Measurements from ENCODE around the gene SPON1.
"Not testable (repeated sequence)": the region's sequence is repeated elsewhere in the genome, so short reads cannot be mapped to it uniquely, and the experiment has no call there.

The SPON1 gene

GRCh38 chr11:13983081-13983751 lies 20.7 kb downstream of the SPON1 start:
- no peak for DNase-seq (ENCODE audit: low spot score)

GRCh38 chr11:13984616-13985450 lies 22.3 kb downstream of the SPON1 start:
- DNase-seq (ENCODE audit: low spot score), result peak; percentile 78

- not testable (repeated sequence) for DNase-seq (ENCODE audit: low spot score)
These were observed 24.2 kb downstream of the SPON1 start for GRCh38 chr11:13986695-13987094.

GRCh38 chr11:13992158-13992856 lies 29.8 kb downstream of the SPON1 start:
- not testable (repeated sequence) for DNase-seq (ENCODE audit: low spot score)

- no peak for DNase-seq (ENCODE audit: low spot score)
These were observed 30.7 kb downstream of the SPON1 start for GRCh38 chr11:13993096-13993765.

GRCh38 chr11:13997881-13998280 lies 35.4 kb downstream of the SPON1 start:
- DNase-seq (ENCODE audit: low spot score), result no peak

GRCh38 chr11:13999704-14000103 lies 37.2 kb downstream of the SPON1 start:
- DNase-seq (ENCODE audit: low spot score), result no peak

- no peak for DNase-seq (ENCODE audit: low spot score)
These were observed 39.1 kb downstream of the SPON1 start for GRCh38 chr11:14001597-14001996.

- no peak for DNase-seq (ENCODE audit: low spot score)
These were observed 45.0 kb downstream of the SPON1 start for GRCh38 chr11:14007566-14007965.

- DNase-seq (ENCODE audit: low spot score), result no peak
These were observed 48.1 kb downstream of the SPON1 start for GRCh38 chr11:14010665-14011064.

- peak; percentile 32 for DNase-seq (ENCODE audit: low spot score)
These were observed 50.3 kb downstream of the SPON1 start for GRCh38 chr11:14012846-14013245.

GRCh38 chr11:14015711-14016110 lies 53.2 kb downstream of the SPON1 start:
- peak; percentile 37 for DNase-seq (ENCODE audit: low spot score)

GRCh38 chr11:14018441-14018840 lies 55.9 kb downstream of the SPON1 start:
- DNase-seq (ENCODE audit: low spot score), result no peak

- DNase-seq (ENCODE audit: low spot score), result no peak
These were observed 59.2 kb downstream of the SPON1 start for GRCh38 chr11:14021738-14022137.

GRCh38 chr11:14022251-14022650 lies 59.7 kb downstream of the SPON1 start:
- DNase-seq (ENCODE audit: low spot score), result no peak

GRCh38 chr11:14022821-14023220 lies 60.3 kb downstream of the SPON1 start:
- no peak for DNase-seq (ENCODE audit: low spot score)

GRCh38 chr11:14026961-14027360 lies 64.4 kb downstream of the SPON1 start:
- DNase-seq (ENCODE audit: low spot score), result no peak

GRCh38 chr11:14027525-14027924 lies 65.0 kb downstream of the SPON1 start:
- DNase-seq (ENCODE audit: low spot score), result no peak

GRCh38 chr11:14029440-14029839 lies 66.9 kb downstream of the SPON1 start:
- DNase-seq (ENCODE audit: low spot score), result no peak

GRCh38 chr11:14029971-14030920 lies 67.7 kb downstream of the SPON1 start:
- DNase-seq (ENCODE audit: low spot score), result peak; percentile 39

- DNase-seq (ENCODE audit: low spot score), result not testable (repeated sequence)
These were observed 73.0 kb downstream of the SPON1 start for GRCh38 chr11:14035526-14035925.
